Liver (tissue), 3 donors: Measurements from ENCODE around the gene PGM5.

Experiments
- EGR1 ChIP-seq, 2 donors: IDR thresholded peaks; 2 replicates each; pipeline ENCODE4 v1.6.1; 2016 to 2018; ENCODE audit warnings: antibody characterized with exemption in 2 of 2, low read depth in 2 of 2
- GABPA ChIP-seq, 2 donors: IDR thresholded peaks in 1 of 2; conservative IDR thresholded peaks in 1 of 2; 2 replicates each; pipeline ENCODE4 v1.6.1; 2016; ENCODE audit warnings: antibody characterized with exemption in 2 of 2, mild to moderate bottlenecking in 1 of 2, moderate library complexity in 1 of 2
- RAD21 ChIP-seq, 2 donors: IDR thresholded peaks; 2 replicates each; pipeline ENCODE4 v1.6.1; 2016; ENCODE audit warnings: antibody characterized with exemption in 2 of 2, mild to moderate bottlenecking in 2 of 2
- TF ChIP-seq, protein P1 (sequence below): fragments of 150-350 bp; IDR thresholded peaks from 2 replicates; pipeline ENCODE4 v1.5.1; 2017; ENCODE audit warnings: improper control_type of control experiment, low read depth, low read length; ENCODE audit not compliant: missing input control
- TF ChIP-seq, protein P2 (sequence below): IDR thresholded peaks from 2 replicates; pipeline ENCODE4 v1.6.1; 2016; ENCODE audit warnings: antibody characterized with exemption, mild to moderate bottlenecking
- TF ChIP-seq, protein P3 (sequence below): IDR thresholded peaks from 2 replicates; pipeline ENCODE4 v1.6.1; 2016; ENCODE audit warnings: antibody characterized with exemption
- donor health status: healthy.
- donor health status: healthy.

DNA sequence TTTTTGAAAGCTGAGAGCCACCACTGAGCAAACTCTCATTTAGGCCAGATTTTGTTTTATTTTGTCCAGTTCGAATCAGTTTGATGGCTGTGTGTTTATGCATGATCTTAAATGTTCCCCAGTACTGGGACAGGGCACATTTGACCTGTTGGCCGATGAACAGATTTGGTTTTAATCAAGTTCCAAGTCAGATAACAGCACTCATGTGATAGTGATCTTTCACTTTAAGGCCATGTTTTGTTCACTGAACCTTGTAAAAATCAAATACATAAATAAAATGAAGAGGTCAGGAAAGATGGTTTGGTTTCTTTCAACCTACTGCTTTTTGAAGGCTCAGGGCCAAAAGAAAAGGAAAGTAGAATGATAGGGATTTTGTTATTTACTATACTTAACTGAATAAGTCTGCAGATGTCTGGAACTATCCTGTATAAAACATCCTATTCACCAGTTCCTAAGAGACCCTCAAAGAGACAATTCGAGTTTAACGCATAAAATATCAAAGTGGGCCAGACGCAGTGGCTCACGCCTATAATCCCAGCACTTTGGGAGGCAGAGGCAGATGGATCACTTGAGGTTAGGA lies 77.2 kb downstream of the PGM5 start:
- TF ChIP-seq, protein P1, sequence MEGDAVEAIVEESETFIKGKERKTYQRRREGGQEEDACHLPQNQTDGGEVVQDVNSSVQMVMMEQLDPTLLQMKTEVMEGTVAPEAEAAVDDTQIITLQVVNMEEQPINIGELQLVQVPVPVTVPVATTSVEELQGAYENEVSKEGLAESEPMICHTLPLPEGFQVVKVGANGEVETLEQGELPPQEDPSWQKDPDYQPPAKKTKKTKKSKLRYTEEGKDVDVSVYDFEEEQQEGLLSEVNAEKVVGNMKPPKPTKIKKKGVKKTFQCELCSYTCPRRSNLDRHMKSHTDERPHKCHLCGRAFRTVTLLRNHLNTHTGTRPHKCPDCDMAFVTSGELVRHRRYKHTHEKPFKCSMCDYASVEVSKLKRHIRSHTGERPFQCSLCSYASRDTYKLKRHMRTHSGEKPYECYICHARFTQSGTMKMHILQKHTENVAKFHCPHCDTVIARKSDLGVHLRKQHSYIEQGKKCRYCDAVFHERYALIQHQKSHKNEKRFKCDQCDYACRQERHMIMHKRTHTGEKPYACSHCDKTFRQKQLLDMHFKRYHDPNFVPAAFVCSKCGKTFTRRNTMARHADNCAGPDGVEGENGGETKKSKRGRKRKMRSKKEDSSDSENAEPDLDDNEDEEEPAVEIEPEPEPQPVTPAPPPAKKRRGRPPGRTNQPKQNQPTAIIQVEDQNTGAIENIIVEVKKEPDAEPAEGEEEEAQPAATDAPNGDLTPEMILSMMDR = no peak
- no peak for TF ChIP-seq EGR1 (IDR thresholded peaks at IDR 0.05; ENCODE audit: low read depth in 2 of 2)
- TF ChIP-seq RAD21 (IDR thresholded peaks at IDR 0.05) = no peak
- TF ChIP-seq, protein P2, sequence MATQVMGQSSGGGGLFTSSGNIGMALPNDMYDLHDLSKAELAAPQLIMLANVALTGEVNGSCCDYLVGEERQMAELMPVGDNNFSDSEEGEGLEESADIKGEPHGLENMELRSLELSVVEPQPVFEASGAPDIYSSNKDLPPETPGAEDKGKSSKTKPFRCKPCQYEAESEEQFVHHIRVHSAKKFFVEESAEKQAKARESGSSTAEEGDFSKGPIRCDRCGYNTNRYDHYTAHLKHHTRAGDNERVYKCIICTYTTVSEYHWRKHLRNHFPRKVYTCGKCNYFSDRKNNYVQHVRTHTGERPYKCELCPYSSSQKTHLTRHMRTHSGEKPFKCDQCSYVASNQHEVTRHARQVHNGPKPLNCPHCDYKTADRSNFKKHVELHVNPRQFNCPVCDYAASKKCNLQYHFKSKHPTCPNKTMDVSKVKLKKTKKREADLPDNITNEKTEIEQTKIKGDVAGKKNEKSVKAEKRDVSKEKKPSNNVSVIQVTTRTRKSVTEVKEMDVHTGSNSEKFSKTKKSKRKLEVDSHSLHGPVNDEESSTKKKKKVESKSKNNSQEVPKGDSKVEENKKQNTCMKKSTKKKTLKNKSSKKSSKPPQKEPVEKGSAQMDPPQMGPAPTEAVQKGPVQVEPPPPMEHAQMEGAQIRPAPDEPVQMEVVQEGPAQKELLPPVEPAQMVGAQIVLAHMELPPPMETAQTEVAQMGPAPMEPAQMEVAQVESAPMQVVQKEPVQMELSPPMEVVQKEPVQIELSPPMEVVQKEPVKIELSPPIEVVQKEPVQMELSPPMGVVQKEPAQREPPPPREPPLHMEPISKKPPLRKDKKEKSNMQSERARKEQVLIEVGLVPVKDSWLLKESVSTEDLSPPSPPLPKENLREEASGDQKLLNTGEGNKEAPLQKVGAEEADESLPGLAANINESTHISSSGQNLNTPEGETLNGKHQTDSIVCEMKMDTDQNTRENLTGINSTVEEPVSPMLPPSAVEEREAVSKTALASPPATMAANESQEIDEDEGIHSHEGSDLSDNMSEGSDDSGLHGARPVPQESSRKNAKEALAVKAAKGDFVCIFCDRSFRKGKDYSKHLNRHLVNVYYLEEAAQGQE = no peak
- no peak for TF ChIP-seq GABPA (IDR thresholded peaks at IDR 0.05 in 1 of 2, conservative IDR thresholded peaks at IDR 0.05 in 1 of 2)
- TF ChIP-seq, protein P3, sequence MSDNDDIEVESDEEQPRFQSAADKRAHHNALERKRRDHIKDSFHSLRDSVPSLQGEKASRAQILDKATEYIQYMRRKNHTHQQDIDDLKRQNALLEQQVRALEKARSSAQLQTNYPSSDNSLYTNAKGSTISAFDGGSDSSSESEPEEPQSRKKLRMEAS = no peak
